SU-DHL-6 (cell line): ENCODE data around the gene ABHD11.

Experiments
- CTCF ChIP-seq: fragments of 200-600 bp; sonication (generic); IDR thresholded peaks from one replicate; pipeline ENCODE4 v1.5.1; 2017; ENCODE audit warnings: antibody characterized with exemption, mild to moderate bottlenecking, low read length, moderate library complexity; ENCODE audit not compliant: insufficient read depth, poor library complexity, severe bottlenecking
- EZH2phosphoT487 ChIP-seq: fragments of 200-600 bp; sonication (generic), shearing (Covaris generic); conservative IDR thresholded peaks from 2 replicates; pipeline ENCODE4 v1.6.1; 2018; ENCODE audit warnings: mild to moderate bottlenecking, antibody characterized with exemption, low read length, moderate library complexity, mixed read lengths

GRCh38 chr7:73718438-73718881 lies 20.1 kb downstream of the ABHD11 start:
- TF ChIP-seq CTCF (no peak), EZH2phosphoT487 (no peak)
